Activated CD8-positive, alpha-beta memory T cell treated with anti-CD3 and anti-CD28 coated beads for 1 hour (primary cell): ENCODE data around the gene DNASE1L1.
A peak's percentile ranks its signal among the peaks of the same experiment; 100 is the strongest.

Source experiments
- DNase-seq, 2 donors: peaks; one replicate each; pipeline ENCODE4 v3.0.0-alpha.2; 2020; ENCODE audit warnings: low read depth in 1 of 2; ENCODE audit errors: extremely low read depth in 1 of 2

DNASE1L1 gene

GRCh38 chrX:154436983-154437752, 28.1 kb upstream of the DNASE1L1 start, which contains the start of gene GDI1:
TSS of gene GDI1 (plus strand) at chrX:154437154. CDS start at chrX:154437255, 101 bp downstream.
- peak in 1 of 2 donors; percentile 47 for DNase-seq

DNA sequence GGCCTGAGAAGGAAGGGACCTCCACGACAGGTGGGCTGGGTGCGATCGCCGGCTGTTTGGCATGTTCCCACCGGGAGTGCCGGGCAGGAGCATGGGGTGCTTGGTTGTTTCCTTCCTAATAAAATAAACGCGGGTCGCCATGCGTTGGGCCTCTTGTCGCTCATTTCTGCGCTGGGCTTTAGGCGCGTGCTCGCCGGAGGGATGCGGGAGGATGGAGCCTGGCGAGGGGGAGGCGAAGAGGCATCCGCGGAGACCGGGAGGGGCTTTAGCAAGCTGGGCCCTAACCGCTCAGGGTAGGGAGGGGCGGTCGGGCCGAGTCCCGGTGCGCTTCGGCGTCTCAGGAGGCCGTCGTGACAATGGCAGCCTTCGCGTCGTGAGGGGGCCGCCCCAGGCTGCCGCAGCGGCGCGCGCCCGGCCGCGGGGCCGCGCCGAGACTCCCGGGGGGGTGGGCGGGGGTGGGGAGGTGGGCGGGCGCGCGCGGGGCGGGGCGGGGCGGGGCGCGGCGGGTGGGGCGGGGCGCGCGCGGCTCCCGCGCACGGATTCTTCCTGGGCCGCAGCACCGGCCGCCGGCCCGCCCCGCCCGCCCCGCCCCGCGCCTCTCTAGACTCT, 27.4 kb upstream of the DNASE1L1 start:
- DNase-seq = no peak

- DNase-seq = no peak
These were observed 26.2 kb upstream of the DNASE1L1 start for GRCh38 chrX:154435171-154435733.

- DNase-seq = no peak
These were observed 25.5 kb upstream of the DNASE1L1 start for GRCh38 chrX:154434394-154435168.

DNA sequence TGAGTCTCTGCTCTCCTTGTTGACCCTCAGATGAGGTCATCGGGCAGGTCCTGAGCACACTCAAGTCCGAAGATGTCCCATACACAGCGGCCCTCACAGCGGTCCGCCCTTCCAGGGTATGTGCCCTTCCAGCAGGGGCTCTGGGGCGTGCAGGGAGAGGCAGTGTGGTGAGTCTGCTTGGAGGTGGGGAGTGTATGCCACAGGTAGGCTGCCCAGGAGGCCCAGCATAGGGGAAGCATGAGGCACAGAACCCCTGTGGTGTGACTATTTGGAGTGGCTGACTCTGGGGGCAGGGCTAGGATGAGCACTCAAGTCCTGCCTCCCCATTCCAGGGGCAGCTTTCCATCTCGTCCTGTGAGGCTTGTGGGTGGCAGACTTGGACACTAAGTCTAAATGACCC, 24.6 kb upstream of the DNASE1L1 start:
- no peak for DNase-seq

DNA sequence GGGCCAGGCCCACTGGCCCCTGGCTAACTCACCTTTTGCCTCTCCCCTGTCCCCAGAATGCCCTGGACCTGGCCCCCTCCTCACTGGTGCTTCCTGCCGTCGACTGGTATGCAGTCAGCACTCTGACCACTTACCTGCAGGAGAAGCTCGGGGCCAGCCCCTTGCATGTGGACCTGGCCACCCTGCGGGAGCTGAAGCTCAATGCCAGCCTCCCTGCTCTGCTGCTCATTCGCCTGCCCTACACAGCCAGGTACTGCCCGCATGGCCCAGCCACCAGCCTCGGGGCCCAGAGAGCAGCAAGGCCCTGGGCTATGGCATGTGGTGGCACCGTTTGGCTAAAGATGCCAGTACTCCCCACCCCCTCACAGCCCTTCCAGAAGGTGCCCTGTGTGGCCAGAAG, 23.2 kb upstream of the DNASE1L1 start:
- DNase-seq = no peak

- no peak for DNase-seq
These were observed 22.3 kb upstream of the DNASE1L1 start for GRCh38 chrX:154431341-154431740.

DNA sequence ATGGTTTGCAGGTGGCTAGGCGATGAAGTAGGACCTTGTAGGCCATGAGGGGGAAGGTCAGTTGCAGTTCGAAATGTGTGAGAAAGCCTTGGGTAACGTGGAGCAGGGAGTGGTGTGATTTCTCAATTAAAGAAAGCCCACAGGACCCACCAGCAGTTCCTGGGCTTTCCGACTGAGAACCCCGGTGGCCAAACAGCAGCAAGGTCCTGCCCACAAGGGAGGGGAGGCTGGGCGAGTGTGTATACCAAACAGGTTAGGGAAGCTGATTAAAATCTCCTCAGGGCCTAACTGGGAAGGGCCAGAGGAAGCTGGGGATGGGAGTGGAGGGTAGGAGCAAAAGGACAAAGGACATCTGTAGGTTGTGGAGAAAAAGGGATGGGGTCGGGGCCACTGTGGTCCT, 21.9 kb upstream of the DNASE1L1 start:
- no peak for DNase-seq

DNA sequence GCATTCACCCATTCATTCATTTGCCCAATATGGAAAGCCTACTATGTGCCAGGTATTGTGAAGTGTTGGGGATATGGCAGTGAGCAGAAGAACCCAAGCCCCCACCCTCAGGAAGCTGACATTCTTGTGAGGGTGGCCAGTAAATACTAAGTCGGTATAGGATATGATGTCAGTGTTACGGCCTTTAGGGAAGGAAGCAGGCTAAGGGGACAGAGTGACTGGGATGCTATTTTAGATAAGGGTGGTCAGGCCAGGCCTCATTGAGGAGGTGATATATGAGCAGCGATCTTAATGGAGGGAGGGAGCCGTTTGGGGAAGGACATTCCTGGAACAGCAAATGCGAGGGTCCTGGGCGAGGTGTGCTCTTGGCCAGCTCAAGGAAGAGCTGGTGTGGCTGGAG, 21.4 kb upstream of the DNASE1L1 start:
- DNase-seq = no peak

DNA sequence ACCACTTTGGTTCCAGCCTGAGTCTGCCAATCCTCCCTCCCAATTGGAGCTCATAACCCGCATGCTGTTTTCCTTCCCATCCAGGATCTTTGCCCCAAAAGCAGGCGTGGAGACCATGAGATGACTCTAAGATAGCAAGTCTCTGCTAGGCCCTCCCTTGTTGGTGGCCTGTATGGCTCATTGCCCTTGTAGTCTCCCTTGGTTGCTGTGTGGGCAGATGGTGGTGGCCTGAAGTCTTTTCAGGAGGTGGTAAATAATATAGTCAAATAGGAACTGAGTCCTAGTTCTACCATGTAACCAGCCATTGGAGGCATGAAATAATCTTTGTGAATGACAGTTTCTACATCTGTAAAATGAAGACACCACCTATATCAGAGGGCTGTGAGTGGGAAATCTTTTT, 20.7 kb upstream of the DNASE1L1 start:
- DNase-seq = no peak

DNA sequence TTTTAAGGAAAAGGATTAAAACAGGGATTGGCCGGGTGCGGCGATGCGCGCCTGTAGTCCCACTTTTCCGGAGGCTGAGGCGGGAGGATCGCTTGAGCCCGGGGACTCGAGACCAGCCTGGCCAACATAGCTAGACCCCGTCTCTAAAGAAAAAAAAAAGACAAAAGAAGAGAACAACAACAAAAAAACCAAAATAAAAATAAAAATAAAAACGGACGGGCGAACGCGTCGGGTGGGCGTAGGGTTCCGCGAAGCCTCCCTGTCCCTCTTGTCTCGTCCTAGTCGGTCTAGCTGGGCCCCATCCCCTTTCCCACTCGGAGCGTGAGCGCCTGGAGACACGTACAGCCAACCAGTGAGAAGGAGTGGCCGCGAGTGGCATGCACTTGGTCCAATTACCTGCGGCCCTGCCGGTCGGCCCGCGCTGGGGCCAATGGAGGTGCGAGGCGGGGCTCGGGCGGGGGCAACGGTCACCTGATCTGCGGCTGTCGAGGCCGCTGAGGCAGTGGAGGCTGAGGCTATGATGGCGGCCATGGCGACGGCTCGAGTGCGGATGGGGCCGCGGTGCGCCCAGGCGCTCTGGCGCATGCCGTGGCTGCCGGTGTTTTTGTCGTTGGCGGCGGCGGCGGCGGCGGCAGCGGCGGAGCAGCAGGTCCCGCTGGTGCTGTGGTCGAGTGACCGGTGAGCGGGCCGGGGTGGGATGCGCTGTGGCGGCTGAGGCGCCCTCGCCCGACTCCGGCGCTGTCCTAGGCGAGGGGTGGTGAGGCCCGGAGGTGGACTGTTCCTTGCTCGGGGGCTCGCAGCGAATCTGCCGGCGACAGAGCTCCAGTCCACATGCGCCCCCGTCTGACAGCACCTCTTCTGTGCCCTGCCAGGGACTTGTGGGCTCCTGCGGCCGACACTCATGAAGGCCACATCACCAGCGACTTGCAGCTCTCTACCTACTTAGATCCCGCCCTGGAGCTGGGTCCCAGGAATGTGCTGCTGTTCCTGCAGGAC, 19.4 kb upstream of the DNASE1L1 start, which contains the start of gene ATP6AP1:
TSS of gene ATP6AP1 (plus strand) at position 502 of the 996 bp plus-strand sequence. CDS start at position 518, 16 bp downstream.
- DNase-seq = peak; percentile 51 to 73

DNA sequence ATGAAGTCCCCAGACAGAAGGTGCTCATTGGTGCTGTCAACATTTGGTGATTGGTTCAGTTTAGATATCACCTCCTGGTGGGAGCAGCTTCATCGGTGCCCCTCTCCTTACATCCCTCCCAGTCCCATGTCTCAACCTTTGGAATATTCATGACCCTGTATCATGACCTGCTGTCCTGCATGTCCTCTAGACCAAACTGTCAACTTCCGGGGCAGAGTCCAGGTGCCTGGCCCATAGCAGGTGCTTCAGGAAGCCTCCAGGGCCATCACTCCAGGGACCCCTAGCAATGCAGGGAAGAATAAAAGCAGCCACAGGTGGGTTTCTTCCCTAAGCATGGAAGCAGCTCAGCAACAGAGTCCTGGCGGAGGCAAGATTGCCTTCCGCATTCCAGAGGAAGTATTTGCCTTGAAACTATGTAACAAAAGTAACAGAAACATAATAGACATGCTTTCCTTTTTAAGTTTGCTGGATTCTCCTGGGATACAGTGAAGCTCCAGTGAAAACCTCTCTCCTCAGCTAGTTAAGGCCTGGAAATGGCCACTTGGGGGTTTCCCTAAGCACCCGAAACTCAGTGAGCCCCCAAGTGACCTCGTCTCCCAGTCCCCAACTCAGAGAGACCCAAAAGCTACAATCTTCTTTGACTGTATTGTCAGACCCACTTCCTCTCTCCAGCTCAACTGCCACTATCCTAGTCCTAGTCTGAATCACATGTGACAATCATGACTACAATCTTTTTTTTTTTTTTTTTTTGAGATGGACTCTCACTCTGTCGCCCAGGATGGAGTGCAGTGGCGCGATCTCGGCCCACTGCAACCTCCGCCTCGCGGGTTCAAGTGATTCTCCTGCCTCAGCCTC, 18.1 kb upstream of the DNASE1L1 start:
- no peak for DNase-seq

DNA sequence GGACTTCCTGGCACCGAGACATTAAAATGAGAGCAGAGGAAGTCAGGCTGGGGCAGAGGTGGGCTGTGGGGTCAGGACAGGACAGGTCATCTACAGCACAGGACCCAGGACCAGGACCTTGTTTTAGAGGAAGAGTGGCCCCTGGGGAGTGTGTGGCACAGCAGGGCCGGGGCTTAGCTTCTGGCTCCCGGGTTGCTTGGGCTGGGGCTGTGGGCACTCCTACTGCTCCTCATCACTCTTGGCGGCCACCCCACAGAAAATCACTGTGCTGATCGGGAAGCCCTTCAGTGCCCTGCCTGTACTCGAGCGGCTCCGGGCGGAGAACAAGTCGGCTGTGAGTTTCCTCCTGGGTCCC, 11.3 kb upstream of the DNASE1L1 start:
- DNase-seq = no peak

DNA sequence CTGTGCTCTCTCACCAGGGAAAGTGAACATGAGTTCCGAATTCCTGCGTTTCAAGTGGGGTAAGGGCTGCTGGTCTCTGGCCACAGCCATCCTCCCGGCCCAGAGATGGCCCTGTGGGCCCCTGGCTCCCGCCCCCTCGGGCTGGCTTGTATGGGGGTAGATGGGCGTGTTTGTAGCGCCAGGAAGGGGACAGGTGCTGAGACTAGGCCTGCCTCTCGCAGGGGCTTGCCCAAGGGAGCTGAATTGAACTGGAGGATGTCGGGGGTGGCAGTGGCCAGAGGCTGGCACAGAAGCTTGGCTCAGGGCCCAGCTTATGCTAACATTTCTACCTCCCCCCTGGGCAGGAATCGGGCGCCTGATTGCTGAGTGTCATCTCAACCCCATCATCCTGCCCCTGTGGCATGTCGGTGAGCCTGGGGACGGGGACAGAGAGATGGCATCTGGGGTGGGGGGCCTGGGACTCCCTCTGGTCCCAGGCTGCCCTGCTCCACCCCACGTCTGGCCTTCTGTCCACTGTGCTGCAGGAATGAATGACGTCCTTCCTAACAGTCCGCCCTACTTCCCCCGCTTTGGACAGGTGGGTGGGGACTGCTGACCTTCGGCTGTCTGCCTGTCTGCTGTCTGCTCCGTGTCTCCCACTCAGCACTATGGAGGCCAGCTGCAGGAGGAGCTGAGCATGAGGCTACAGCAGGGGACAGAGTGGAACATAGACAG, 10.8 kb upstream of the DNASE1L1 start:
- DNase-seq = no peak

DNA sequence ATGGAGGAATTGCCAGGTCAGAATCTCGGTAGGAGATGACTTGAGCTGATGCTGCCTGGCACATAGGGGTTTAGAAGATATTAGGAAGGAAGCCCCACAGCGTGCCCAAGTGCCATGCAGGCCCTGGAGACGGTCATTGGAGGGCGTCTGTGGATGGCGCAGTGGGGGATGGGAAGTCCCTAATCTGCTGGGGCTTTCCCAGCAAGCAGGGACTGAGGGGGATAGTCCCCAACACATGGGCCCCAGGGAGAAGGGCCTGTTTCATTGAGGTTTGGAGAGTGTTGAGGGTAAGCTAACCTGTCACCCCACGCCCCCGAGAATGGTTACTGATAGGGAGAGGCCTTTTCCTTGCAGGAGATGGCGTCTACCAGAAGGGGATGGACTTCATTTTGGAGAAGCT, 10.1 kb upstream of the DNASE1L1 start:
- no peak for DNase-seq

GRCh38 chrX:154417157-154417556, 8.1 kb upstream of the DNASE1L1 start:
- DNase-seq = no peak

GRCh38 chrX:154413142-154413541, 4.1 kb upstream of the DNASE1L1 start:
- no peak for DNase-seq

DNA sequence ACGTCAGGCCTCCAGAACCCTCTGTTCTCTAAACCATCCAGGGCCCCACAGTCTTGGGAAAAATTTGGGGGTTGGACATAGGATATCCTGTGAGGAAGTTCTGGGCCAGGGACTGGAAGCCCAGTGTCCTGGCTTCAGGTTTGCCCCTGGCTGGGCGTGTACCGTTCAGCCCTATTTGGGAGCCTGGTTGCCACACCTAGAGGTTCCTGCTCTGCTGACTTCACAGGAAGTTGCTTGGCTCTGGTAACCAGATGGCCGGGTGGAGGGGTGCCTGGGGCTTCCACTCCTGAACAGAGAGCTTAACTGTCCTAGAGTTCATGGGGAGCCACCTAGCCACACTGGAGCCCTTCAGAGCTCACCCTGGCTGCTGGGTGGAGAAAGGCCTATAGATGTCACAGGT, 3.4 kb upstream of the DNASE1L1 start:
- DNase-seq = no peak

DNA sequence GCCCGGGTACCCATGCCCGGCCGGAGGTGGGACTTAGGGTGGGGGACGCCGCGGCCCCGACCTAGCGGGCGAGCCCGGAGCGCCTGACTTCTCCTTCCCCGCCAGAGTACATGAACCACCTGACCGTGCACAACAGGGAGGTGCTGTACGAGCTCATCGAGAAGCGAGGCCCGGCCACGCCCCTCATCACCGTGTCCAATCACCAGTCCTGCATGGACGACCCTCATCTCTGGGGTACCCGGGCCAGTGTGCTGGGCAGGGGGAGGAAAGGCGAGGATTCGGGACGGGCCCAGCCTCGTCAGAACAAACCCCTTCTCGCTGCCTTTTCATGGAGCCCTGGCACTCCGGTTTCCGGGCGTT, 2.9 kb upstream of the DNASE1L1 start:
- peak in 1 of 2 donors; percentile 33 for DNase-seq
